DND-41 (cell line): ENCODE measurements around the gene PCGF3.

Source experiments
- CTCF ChIP-seq: IDR thresholded peaks from 2 replicates; pipeline ENCODE4 v1.5.1; 2012; ENCODE audit warnings: borderline replicate concordance, low read length, moderate library complexity, mild to moderate bottlenecking; ENCODE audit not compliant: poor library complexity, severe bottlenecking; ENCODE audit errors: extremely low read depth
- EZH2 ChIP-seq: IDR thresholded peaks from 3 replicates; pipeline ENCODE4 v1.6.1; 2012; ENCODE audit warnings: borderline replicate concordance, low read depth, mild to moderate bottlenecking, moderate library complexity, low read length, inconsistent platforms; ENCODE audit not compliant: severe bottlenecking

- TF ChIP-seq CTCF: no peak
- no peak for TF ChIP-seq EZH2
Observed at GRCh38 chr4:773214-773613, 67.6 kb downstream of the PCGF3 start.
